GM18499 (cell line): ENCODE measurements around the gene ACR.

Source experiments
- ATAC-seq: cut with Tn5 transposase; IDR thresholded peaks from one replicate; pipeline ENCODE4 v1.9.1; 2021; ENCODE audit warnings: moderate number of reproducible peaks; ENCODE audit not compliant: insufficient read depth, unreplicated experiment

ACR gene

GRCh38 chr22:50737728-50738648 lies at the start of gene ACR:
Gene ACR (plus strand): TSS chr22:50738204. CDS start chr22:50738236, 32 bp downstream.
- ATAC-seq: no peak

DNA sequence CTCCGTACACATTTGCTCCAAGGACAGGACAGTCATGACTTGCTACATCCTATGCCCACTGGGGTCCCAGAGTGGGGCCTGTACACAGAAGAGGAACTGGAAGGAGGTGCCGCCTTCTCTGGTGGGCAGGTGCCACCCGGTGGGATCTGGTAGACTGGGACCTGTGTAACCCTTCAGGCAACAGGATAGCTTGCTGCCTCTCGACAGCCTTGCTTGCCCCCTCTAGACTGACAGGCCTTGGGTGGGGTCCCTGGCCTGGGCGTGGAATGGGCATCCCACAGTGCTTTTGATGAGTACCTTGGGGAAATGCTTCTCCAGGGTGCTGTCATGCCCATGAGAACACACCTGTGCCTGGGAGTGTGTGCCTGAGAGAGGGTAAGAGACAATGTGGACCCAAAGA lies 49.6 kb upstream of the ACR start:
- no peak for ATAC-seq

DNA sequence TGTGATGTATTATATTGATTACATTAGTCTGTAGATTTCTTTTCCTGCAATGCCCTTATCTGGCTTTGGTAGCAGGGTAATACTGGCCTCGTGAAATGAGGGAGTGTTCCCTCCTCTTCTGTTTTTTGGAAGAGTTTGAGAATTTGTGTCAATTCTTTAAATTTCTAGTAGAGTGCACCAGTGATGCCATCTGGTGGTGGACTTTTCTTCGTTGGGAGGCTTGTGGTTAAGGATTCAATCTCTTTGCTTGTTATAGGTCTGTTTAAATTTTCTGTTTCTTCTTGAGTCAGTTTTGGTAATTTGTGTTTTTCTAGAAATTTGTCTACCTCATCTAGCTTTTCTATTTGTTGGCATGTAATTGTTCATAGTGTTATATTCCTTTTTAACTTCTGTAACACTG lies 46.5 kb upstream of the ACR start:
- ATAC-seq: no peak

DNA sequence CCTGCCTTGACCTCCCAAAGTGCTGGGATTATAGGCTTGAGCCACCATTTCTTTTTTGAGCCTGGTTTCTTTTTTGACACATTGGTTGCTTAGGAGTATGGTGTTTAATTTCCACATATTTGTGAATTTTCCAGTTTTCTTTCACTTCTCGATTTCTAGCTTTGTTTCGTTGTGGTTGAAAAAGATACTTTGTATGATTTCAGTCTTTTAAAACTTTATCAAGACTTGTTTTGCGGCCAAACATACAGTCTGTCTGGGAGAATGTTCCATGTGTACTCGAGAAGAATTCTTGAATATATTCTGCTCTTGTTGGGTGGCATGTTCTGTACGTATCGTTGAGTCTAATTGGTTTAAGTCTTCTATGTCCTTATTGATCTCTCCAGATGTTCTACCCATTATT lies 44.5 kb upstream of the ACR start:
- no peak for ATAC-seq

GRCh38 chr22:50694099-50694605 lies 43.9 kb upstream of the ACR start:
- ATAC-seq: no peak

DNA sequence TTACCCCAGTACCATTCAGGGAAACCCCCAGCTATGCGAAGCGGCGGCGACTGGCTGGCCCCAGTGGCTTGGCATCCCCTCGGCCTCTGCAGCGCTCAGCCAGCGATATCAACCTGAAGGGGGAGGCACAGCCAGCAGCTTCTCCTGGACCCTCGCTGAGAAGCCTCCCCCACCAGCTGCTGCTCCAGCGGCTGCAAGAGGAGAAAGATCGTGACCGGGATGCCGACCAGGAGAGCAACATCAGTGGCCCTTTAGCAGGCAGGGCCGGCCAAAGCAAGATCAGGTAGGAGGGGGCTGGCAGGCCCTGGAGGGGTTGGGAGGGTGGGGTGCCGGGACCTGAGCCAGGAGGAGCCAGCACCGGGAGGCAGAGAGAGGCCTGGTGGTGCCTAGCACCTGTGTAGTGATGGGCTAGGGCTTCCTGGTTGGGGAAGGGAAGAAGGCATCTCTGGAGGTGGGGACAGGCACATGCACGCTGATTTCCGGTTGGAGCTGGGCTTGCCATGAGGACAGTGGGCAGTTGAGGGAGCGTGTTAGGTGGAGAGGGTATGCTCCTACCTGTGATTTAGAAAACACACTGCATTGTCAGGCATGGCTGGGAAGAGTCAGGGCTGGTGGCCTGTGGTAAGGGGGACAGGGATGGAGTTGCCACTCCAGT lies 43.1 kb upstream of the ACR start:
- ATAC-seq: no peak

GRCh38 chr22:50695421-50696250 lies 42.4 kb upstream of the ACR start:
- ATAC-seq: no peak

DNA sequence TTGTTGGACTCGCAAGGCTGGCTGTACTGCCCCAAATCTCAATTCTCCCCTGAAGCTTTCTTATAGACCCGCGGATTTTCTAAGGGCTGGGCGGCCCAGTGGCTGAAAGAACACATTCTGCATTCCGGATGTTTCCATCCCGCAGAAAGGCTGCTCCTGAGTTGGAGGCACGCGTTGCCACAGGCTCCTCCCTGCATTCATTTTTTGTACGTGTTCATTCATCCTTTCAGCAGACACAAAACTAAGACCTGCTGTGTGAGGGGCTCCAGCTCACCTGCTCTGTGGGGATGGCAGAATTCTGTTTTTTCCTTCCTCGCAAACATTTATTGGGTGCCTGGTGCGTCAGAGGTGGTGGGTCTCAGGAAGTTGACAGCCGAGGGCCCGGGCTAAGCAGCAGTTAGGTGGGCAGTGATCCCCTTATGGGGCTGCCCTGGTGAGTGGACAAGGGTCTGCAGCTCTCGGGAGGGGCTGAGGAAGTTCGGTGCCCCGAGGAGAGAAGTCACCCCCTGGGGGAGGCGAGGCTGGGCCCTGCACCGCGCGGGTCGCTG lies 41.7 kb upstream of the ACR start:
- ATAC-seq: no peak

- ATAC-seq: no peak
Measured at GRCh38 chr22:50696799-50697561, 41.0 kb upstream of the ACR start.

GRCh38 chr22:50697667-50698506 lies 40.1 kb upstream of the ACR start:
- no peak for ATAC-seq

DNA sequence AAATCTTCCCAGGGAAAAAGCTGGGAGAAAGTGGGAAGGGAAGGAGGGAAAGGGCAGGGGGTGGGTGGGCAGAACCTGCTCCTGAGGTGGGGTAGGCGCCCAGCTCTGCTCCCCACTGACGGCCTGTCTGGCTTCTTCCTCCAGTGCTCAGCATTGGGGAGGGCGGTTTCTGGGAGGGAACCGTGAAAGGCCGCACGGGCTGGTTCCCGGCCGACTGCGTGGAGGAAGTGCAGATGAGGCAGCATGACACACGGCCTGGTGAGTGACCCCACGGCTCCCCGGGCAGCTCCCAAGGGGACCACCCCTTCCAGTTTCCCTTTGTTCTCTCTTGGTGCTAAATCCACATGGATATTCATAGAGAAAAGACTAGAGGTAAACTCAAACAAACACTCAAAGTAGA lies 39.5 kb upstream of the ACR start:
- ATAC-seq: no peak

DNA sequence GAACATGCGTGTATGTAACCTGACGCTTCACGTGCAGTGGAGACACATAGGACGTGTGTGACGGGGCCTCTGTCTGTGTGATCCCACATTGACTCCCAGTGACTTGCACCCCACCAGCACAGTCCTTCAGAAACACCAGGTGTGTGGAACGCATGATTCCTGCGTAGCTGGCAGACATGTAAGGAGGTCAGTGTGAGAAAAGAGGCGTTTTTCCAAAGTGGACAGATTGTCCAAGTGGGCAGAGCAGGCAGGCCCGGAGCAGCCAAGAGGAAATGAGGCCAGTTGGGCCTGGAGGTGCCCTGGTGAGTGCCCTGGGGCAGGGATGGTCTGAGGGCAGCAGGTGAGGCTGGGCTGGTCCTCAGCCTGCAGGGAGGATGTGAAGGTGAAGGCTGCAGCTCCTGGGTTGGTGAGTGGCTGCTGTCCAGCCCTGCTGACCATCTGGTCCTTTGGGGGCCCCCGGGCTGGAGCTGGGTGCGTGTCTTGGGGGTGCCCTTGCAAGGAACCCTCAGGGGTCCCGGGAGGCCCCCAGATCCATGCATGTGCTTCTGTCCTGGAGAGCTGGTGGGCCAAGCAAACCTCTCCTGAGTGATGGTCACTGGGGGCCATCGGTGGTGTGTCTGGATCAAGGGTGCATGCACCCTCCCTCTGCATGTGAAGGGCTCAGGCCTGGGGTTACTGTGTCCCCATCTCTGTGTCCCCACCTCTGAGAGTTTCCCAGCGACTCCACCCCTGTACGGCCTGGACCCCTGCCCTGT lies 38.8 kb upstream of the ACR start:
- no peak for ATAC-seq

- ATAC-seq: no peak
Measured at GRCh38 chr22:50699756-50700386, 38.1 kb upstream of the ACR start.

DNA sequence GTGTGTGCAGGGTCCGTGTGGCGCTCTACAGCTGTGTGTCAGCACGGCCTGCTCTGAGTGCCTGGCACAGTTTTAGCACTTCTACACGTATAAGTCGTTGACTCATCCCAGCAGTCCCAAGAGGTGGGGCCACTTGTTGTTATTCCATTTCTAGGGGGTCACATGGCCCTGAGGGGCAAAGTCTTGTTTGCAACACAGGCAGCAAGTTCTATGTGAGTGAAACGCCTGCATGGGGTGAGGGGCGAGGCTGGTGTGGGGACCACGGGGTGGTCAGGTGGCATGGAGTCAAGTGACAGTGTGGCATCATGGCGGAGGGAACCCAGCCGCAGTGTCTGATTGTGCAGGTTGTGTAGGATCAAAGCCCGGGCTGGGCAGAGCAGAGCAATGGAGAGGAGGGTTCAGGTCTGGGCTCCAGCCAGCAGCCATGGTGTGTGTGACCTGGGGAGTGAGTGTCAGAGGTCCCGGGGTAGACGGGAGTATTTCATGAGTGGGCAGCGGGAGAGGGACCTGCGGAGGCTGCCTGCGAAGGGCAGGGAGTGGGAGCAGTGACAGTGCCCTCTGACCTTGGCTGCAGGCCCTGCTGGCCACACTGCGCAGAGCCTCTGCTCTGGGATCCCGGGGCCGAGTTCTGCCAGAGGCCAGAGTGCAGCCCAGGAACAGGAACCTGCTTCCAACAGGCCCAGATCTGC lies 37.5 kb upstream of the ACR start:
- no peak for ATAC-seq

GRCh38 chr22:50701076-50701419 lies 37.0 kb upstream of the ACR start:
- no peak for ATAC-seq

GRCh38 chr22:50701428-50702154 lies 36.4 kb upstream of the ACR start:
- no peak for ATAC-seq
